Large intestine (tissue), 3 donors: Measurements from ENCODE around the gene AP1M1. TPM values are rescaled to one million over a fixed set of nuclear protein-coding genes. Genes with fewer than 3 reads are reported as not detected.

Experiments
- DNase-seq, 2 donors: peaks; one replicate each; pipeline versions ENCODE4 v3.0.0 to v3.0.0-alpha.2; 2013
- H3K27ac ChIP-seq: one replicate; pipeline ENCODE4 v1.5.1; 2013; ENCODE audit warnings: low read length
- H3K27me3 ChIP-seq: 2 replicates; pipeline ENCODE4 v1.6.1; 2013; ENCODE audit warnings: low read length; ENCODE audit not compliant: control insufficient read depth, insufficient read depth
- H3K36me3 ChIP-seq: 2 replicates; pipeline ENCODE4 v1.6.1; 2013; ENCODE audit warnings: low read length; ENCODE audit not compliant: control insufficient read depth, insufficient read depth
- H3K4me1 ChIP-seq: one replicate; pipeline ENCODE4 v1.6.1; 2013; ENCODE audit warnings: low read length; ENCODE audit not compliant: control insufficient read depth, insufficient read depth
- H3K4me3 ChIP-seq: one replicate; pipeline ENCODE4 v1.5.1; 2013; ENCODE audit warnings: low read length
- H3K9me3 ChIP-seq: one replicate; pipeline ENCODE4 v1.6.1; 2013; ENCODE audit warnings: mild to moderate bottlenecking, low read depth, low read length, moderate library complexity; ENCODE audit not compliant: control insufficient read depth
- WGBS: methylation state at CpG from one replicate; pipeline ENCODE4 v1.1.5; 2013; ENCODE audit warnings: low lambda C conversion rate; ENCODE audit not compliant: insufficient coverage; 5-methylcytosine and 5-hydroxymethylcytosine counted together
- polyA plus RNA-seq: library from polyadenylated mRNA; unstranded; fragments of 120-200 nt; gene quantifications from one replicate; pipeline ENCODE4 v1.2.1, GENCODE V29; 2013

AP1M1 gene
- polyA plus RNA-seq, 1 donor, result 32.8 TPM

DNA sequence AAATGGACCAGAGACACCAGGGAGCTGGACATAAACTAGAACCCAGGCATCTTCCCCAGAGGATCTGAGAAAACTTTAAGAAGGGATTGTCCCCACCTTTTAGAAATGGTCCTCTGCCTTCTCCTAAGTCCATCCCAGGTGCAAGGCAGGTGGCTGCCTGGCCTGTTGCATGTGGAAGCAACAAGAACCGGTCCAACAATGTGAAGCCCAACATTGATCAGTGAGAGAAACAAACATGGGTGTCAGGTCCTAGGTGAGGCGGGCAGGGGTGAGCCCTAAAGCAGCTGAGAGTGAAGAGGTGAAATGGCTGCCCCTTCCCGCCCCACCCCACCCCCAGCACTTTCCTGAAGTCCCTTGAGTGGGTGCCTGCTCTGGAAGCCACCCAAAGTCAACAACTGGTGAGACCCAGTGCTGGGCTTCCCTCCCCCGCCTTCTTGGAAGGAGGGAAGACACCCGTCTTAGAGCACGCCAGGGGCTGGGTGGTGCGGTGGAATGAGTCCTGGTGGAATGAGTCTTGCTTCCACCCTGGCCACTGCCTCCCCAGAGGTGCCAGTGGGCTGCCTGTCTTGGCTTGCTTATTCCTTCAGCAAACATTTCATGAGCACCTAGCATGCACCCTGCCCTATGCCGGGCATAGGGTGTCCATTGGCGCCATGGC lies 1.7 kb downstream of the AP1M1 start:
- Histone ChIP-seq H3K27ac (peak overlapping the region; percentile 91), H3K27me3 (no peaks in the 10 kb centered on the region), H3K4me3 (no peak overlapping the region), H3K4me1 (peaks cover 45% of the 10 kb centered on the region), H3K36me3 (peaks cover 31% of the 10 kb centered on the region), H3K9me3 (no peaks in the 10 kb centered on the region)
- WGBS, result no CpG with 5 or more reads among the region's 9 CpGs
- no peak for DNase-seq

- DNase-seq, result peak; percentile 92 to 97
- Histone ChIP-seq H3K27me3 (no peaks in the 10 kb centered on the region), H3K9me3 (no peaks in the 10 kb centered on the region), H3K4me3 (no peak overlapping the region), H3K36me3 (peaks cover 38% of the 10 kb centered on the region), H3K27ac (peak overlapping the region; percentile 91), H3K4me1 (peaks cover 45% of the 10 kb centered on the region)
- WGBS, result no CpG with 5 or more reads among the region's 20 CpGs
These were observed 2.6 kb downstream of the AP1M1 start for GRCh38 chr19:16200038-16201010.

- WGBS, result no CpG with 5 or more reads among the region's 4 CpGs
- Histone ChIP-seq H3K9me3 (no peaks in the 10 kb centered on the region), H3K27me3 (no peaks in the 10 kb centered on the region), H3K27ac (peak overlapping the region; percentile 79), H3K4me1 (peaks cover 42% of the 10 kb centered on the region), H3K4me3 (no peak overlapping the region), H3K36me3 (peaks cover 45% of the 10 kb centered on the region)
- peak in 1 of 2 donors; percentile 46 for DNase-seq
These were observed 3.3 kb downstream of the AP1M1 start for GRCh38 chr19:16201011-16201391.

GRCh38 chr19:16202320-16203255 lies 4.9 kb downstream of the AP1M1 start:
- Histone ChIP-seq H3K9me3 (no peaks in the 10 kb centered on the region), H3K27ac (no peak overlapping the region), H3K27me3 (no peaks in the 10 kb centered on the region), H3K4me3 (no peak overlapping the region), H3K4me1 (peaks cover 32% of the 10 kb centered on the region), H3K36me3 (peaks cover 60% of the 10 kb centered on the region)
- WGBS, result 100% methylated on average over 2 of the region's 22 CpGs
- DNase-seq, result no peak

DNA sequence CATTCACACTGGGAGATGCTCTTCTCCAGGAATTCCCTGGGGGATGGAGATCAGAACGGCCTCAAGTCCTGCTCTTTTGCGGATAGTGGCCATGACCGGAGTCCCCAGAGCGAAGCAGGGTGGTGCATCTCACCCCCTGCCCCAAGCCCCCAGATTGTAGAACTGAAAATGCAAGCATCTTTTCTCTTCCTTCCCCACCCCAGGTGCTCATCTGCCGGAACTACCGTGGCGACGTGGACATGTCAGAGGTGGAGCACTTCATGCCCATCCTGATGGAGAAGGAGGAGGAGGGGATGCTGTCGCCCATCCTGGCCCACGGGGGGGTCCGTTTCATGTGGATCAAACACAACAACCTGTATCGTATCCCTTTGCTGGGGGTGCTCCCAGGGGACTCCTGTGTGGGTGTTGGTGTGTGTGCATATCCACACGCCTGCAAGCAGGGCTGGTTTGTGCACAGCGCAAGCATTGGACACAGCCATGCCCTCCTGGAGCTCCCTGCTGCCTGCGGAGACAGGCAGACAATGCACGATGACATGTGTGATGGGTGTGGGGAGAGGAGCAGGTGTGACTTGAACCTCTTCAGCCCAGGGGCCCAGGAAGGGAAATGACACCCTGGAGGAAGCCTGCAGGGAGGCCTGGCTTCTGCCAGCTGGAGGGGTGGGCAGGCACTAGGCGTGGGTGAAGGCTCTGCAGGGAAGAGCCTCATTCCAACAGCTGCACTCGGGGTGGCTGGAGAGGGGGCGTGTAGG lies 5.7 kb downstream of the AP1M1 start:
- no peak for DNase-seq
- H3K9me3 ChIP-seq, result no peaks in the 10 kb centered on the region
- WGBS, result no CpG with 5 or more reads among the region's 19 CpGs
- H3K36me3 ChIP-seq, result peaks cover 68% of the 10 kb centered on the region
- peaks cover 31% of the 10 kb centered on the region for H3K4me1 ChIP-seq
- H3K27ac ChIP-seq, result no peak overlapping the region
- no peak overlapping the region for H3K4me3 ChIP-seq
- no peaks in the 10 kb centered on the region for H3K27me3 ChIP-seq

DNA sequence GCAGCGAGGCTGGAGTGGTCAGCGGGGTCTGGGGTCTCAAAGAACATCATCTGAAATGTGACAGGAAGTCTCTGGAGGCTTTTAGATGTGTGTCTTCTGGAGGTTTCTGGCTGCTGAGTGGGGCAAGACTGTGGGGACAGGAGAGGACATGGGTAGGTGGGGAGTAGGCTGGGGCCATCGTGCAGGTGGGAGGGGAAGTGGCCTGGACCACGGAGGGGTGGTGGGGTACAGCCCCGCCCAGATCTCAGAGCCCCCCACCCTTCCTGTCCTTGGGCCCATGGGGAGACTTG lies 6.2 kb downstream of the AP1M1 start:
- H3K27ac ChIP-seq, result no peak overlapping the region
- DNase-seq, result no peak
- peaks cover 26% of the 10 kb centered on the region for H3K4me1 ChIP-seq
- H3K36me3 ChIP-seq, result peaks cover 73% of the 10 kb centered on the region
- no peak overlapping the region for H3K4me3 ChIP-seq
- no peaks in the 10 kb centered on the region for H3K9me3 ChIP-seq
- H3K27me3 ChIP-seq, result no peaks in the 10 kb centered on the region
- no CpG with 5 or more reads among the region's 5 CpGs for WGBS

GRCh38 chr19:16205205-16206045 lies 7.7 kb downstream of the AP1M1 start:
- Histone ChIP-seq H3K27me3 (no peaks in the 10 kb centered on the region), H3K36me3 (peaks cover 88% of the 10 kb centered on the region), H3K4me1 (peaks cover 14% of the 10 kb centered on the region), H3K4me3 (no peak overlapping the region), H3K27ac (no peak overlapping the region), H3K9me3 (no peaks in the 10 kb centered on the region)
- no CpG with 5 or more reads among the region's 11 CpGs for WGBS
- DNase-seq, result no peak

- H3K9me3 ChIP-seq, result no peaks in the 10 kb centered on the region
- H3K36me3 ChIP-seq, result peaks cover 88% of the 10 kb centered on the region
- peaks cover 7% of the 10 kb centered on the region for H3K4me1 ChIP-seq
- no peak for DNase-seq
- H3K27me3 ChIP-seq, result no peaks in the 10 kb centered on the region
- no peak overlapping the region for H3K4me3 ChIP-seq
- H3K27ac ChIP-seq, result no peak overlapping the region
- no CpG with 5 or more reads among the region's 14 CpGs for WGBS
These were observed 8.4 kb downstream of the AP1M1 start for GRCh38 chr19:16206046-16206605.

- H3K4me1 ChIP-seq, result peaks cover 4% of the 10 kb centered on the region
- no peaks in the 10 kb centered on the region for H3K9me3 ChIP-seq
- H3K27ac ChIP-seq, result no peak overlapping the region
- WGBS, result no CpG with 5 or more reads among the region's 7 CpGs
- H3K36me3 ChIP-seq, result peaks cover 89% of the 10 kb centered on the region
- no peak for DNase-seq
- H3K4me3 ChIP-seq, result no peak overlapping the region
- no peaks in the 10 kb centered on the region for H3K27me3 ChIP-seq
These were observed 8.9 kb downstream of the AP1M1 start for GRCh38 chr19:16206637-16207036.
